Endodermal cell (in vitro differentiated cells): ENCODE measurements around the gene NIPAL3. TPM values are rescaled to one million over a fixed set of nuclear protein-coding genes. Genes with fewer than 3 reads are reported as not detected.
"Not testable (repeated sequence)": the region's sequence is repeated elsewhere in the genome, so short reads cannot be mapped to it uniquely, and the experiment has no call there.

Experiments
- DNase-seq: peaks from one replicate; pipeline ENCODE4 v3.0.0-alpha.2; 2017
- H3K27ac ChIP-seq: 2 replicates; pipeline ENCODE4 v1.5.1; 2013; ENCODE audit warnings: mild to moderate bottlenecking, low read depth, low read length, moderate library complexity
- H3K27me3 ChIP-seq: 2 replicates; pipeline ENCODE4 v1.6.1; 2013; ENCODE audit warnings: mild to moderate bottlenecking, low read length, moderate library complexity; ENCODE audit not compliant: insufficient read depth, control insufficient read depth, poor library complexity, severe bottlenecking
- H3K36me3 ChIP-seq: 2 replicates; pipeline ENCODE4 v1.7.0; 2013; ENCODE audit warnings: mild to moderate bottlenecking, low read length, moderate library complexity; ENCODE audit not compliant: control insufficient read depth, insufficient read depth
- H3K4me1 ChIP-seq: one replicate; pipeline ENCODE4 v1.7.0; 2013; ENCODE audit warnings: low read length; ENCODE audit not compliant: control insufficient read depth, insufficient read depth
- H3K4me3 ChIP-seq: 2 replicates; pipeline ENCODE4 v1.5.1; 2013; ENCODE audit warnings: mild to moderate bottlenecking, low read length, moderate library complexity
- H3K9ac ChIP-seq: 2 replicates; pipeline ENCODE4 v1.6.1; 2013; ENCODE audit warnings: mild to moderate bottlenecking, low read length, moderate library complexity; ENCODE audit not compliant: poor library complexity, severe bottlenecking; ENCODE audit errors: extremely low read depth
- H3K9me3 ChIP-seq: 2 replicates; pipeline ENCODE4 v1.6.1; 2013; ENCODE audit warnings: mild to moderate bottlenecking, low read length, moderate library complexity; ENCODE audit not compliant: control insufficient read depth
- H3K27ac Mint-ChIP-seq: 2 replicates; pipeline ENCODE4 v1.8.0; 2020; ENCODE audit warnings: mixed read lengths
- H3K27me3 Mint-ChIP-seq: 2 replicates; pipeline ENCODE4 v1.8.0; 2021; ENCODE audit warnings: mild to moderate bottlenecking, mixed read lengths; ENCODE audit not compliant: insufficient read depth
- H3K36me3 Mint-ChIP-seq: 2 replicates; pipeline ENCODE4 v1.8.0; 2020; ENCODE audit warnings: low read depth, mixed read lengths
- H3K4me1 Mint-ChIP-seq: 2 replicates; pipeline ENCODE4 v1.8.0; 2020; ENCODE audit warnings: mixed read lengths
- H3K4me3 Mint-ChIP-seq: 2 replicates; pipeline ENCODE4 v1.8.0; 2020; ENCODE audit warnings: mild to moderate bottlenecking, moderate library complexity, mixed read lengths
- H3K9me3 Mint-ChIP-seq: 2 replicates; pipeline ENCODE4 v1.8.0; 2020; ENCODE audit warnings: mild to moderate bottlenecking, mixed read lengths
- WGBS, 2 experiments: methylation state at CpG; one replicate each; pipeline versions ENCODE4 v1.1.5 to v1.1.7; 2013; ENCODE audit warnings: missing lambda C conversion rate in 2 of 2, mixed read lengths in 1 of 2; ENCODE audit not compliant: insufficient coverage in 1 of 2, insufficient read length in 1 of 2; 5-methylcytosine and 5-hydroxymethylcytosine counted together
- total RNA-seq, 2 donors: library from RNA; stranded (reverse); fragmentation: NEBNext Ultra II Directional in 1 of 2; extraction: Animal tissue kit (Norgen Biotek cat#: 25700) in 1 of 2; gene quantifications; 2 replicates in 1 of 2; 3 replicates in 1 of 2; pipeline ENCODE4 v1.2.1, GENCODE V29; 2021
- TF ChIP-seq, protein P1 (sequence below): fragments of 200-600 bp; sonication (generic); conservative IDR thresholded peaks from 2 replicates; pipeline ENCODE4 v1.5.0; 2021; ENCODE audit warnings: antibody characterized with exemption, mild to moderate bottlenecking

NIPAL3 gene
- total RNA-seq, 2 donors from 2014 or later, result 4.7 to 5.5 TPM

DNA sequence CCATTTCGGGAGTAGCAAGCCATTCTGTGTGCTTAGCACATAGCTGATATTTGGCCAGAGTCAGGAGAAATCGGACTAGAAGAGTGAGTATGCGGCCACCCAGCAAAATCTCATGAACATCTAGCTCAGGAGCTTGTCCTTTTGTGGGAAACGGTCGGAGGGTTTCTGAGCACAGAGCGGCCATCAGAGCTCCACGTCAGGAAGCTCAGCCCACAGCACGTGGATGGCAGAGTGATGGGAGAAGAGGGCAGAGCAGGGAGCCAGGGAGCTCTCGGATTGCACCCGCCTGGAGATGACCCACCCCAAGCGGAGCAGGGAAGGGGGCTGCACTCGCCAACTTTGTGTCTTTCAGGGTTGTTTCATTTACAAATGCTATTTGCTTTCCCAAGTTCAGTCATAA lies 100.9 kb downstream of the NIPAL3 start:
- peaks cover 49% of the 10 kb centered on the region for H3K36me3 Mint-ChIP-seq
- no peaks in the 10 kb centered on the region for H3K9me3 Mint-ChIP-seq
- WGBS, 2 experiments, result 93 to 97% methylated on average over 11 to 12 of the region's 12 CpGs
- Histone ChIP-seq H3K4me3 (no peak overlapping the region), H3K4me1 (no peaks in the 10 kb centered on the region), H3K27ac (no peak overlapping the region), H3K9me3 (peaks cover 4% of the 10 kb centered on the region), H3K27me3 (no peaks in the 10 kb centered on the region), H3K36me3 (peaks cover 41% of the 10 kb centered on the region), H3K9ac (no peak overlapping the region)
- peak overlapping the region; percentile 16 for H3K27ac Mint-ChIP-seq
- H3K4me3 Mint-ChIP-seq, result no peak overlapping the region
- TF ChIP-seq, protein P1, sequence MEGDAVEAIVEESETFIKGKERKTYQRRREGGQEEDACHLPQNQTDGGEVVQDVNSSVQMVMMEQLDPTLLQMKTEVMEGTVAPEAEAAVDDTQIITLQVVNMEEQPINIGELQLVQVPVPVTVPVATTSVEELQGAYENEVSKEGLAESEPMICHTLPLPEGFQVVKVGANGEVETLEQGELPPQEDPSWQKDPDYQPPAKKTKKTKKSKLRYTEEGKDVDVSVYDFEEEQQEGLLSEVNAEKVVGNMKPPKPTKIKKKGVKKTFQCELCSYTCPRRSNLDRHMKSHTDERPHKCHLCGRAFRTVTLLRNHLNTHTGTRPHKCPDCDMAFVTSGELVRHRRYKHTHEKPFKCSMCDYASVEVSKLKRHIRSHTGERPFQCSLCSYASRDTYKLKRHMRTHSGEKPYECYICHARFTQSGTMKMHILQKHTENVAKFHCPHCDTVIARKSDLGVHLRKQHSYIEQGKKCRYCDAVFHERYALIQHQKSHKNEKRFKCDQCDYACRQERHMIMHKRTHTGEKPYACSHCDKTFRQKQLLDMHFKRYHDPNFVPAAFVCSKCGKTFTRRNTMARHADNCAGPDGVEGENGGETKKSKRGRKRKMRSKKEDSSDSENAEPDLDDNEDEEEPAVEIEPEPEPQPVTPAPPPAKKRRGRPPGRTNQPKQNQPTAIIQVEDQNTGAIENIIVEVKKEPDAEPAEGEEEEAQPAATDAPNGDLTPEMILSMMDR, result no peak
- H3K27me3 Mint-ChIP-seq, result no peaks in the 10 kb centered on the region
- H3K4me1 Mint-ChIP-seq, result no peaks in the 10 kb centered on the region
- no peak for DNase-seq

DNA sequence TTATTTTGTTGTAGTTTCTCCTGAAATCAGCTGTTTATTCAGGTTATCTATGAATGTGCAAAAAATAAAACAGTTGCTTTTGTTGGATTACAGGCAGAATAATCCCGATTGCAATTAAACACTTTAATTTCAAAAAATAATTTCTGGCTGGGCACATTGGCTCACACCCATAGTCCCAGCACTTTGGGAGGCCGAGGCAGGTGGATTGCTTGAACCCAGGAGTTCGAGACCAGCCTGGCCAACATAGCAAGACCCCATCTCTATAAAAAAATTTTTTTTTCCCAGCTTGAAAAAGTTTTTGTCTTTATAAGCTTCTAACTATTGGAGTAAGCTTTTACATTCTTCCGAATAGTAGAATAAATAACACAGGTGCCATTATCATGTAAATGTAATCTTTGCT lies 102.3 kb downstream of the NIPAL3 start:
- H3K27ac Mint-ChIP-seq, result no peak overlapping the region
- no peaks in the 10 kb centered on the region for H3K4me1 Mint-ChIP-seq
- H3K9ac ChIP-seq, result no peak overlapping the region
- H3K4me3 Mint-ChIP-seq, result no peak overlapping the region
- H3K27me3 ChIP-seq, result no peaks in the 10 kb centered on the region
- 94 to 95% methylated on average over 3 of the region's 4 CpGs for WGBS, 2 experiments
- peaks cover 48% of the 10 kb centered on the region for H3K36me3 Mint-ChIP-seq
- no peak overlapping the region for H3K4me3 ChIP-seq
- DNase-seq, result no peak
- no peak overlapping the region for H3K27ac ChIP-seq
- H3K36me3 ChIP-seq, result peaks cover 42% of the 10 kb centered on the region
- H3K9me3 ChIP-seq, result peaks cover 4% of the 10 kb centered on the region
- no peaks in the 10 kb centered on the region for H3K9me3 Mint-ChIP-seq
- TF ChIP-seq, protein P1, result no peak
- H3K4me1 ChIP-seq, result no peaks in the 10 kb centered on the region
- no peaks in the 10 kb centered on the region for H3K27me3 Mint-ChIP-seq

DNA sequence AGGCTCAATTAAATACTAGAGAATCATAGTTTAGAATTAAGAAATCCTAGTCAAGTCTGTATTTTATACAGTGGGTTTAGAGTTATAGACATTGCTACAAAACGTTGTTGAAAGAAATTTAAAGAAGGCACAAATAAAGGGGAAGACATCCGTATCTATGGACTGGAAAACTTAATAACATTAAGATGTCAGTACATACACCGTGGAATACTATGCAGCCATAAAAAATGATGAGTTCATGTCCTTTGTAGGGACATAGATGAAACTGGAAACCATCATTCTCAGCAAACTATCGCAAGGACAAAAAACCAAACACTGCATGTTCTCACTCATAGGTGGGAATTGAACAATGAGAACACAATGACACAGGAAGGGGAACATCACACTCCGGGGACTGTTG lies 104.7 kb downstream of the NIPAL3 start:
- H3K27ac ChIP-seq, H3K4me3 ChIP-seq, H3K4me3 Mint-ChIP-seq, DNase-seq, H3K4me1 ChIP-seq, H3K9ac ChIP-seq, H3K27me3 ChIP-seq, H3K27ac Mint-ChIP-seq, H3K9me3 ChIP-seq, H3K27me3 Mint-ChIP-seq, H3K9me3 Mint-ChIP-seq: not testable (repeated sequence)
- Mint-ChIP-seq H3K4me1 (peaks cover 11% of the 10 kb centered on the region), H3K36me3 (peaks cover 42% of the 10 kb centered on the region)
- H3K36me3 ChIP-seq, result peaks cover 40% of the 10 kb centered on the region
- WGBS, 2 experiments, result 91 to 94% methylated on average over 2 to 4 of the region's 5 CpGs

Other genes with a start within 250 kb of the NIPAL3 start
- gene IFNLR1, start 228.5 kb upstream of the NIPAL3 start, total RNA-seq, result 10 to 100 TPM; 12.1 to 13.0 TPM
- 1 to 10 TPM; 1.8 to 2.5 TPM for gene GRHL3, start 96.4 kb upstream of the NIPAL3 start, total RNA-seq
- gene STPG1, start 2.0 kb upstream of the NIPAL3 start, total RNA-seq, result 10 to 100 TPM; 16.6 to 16.9 TPM
- 10 to 100 TPM; 31.9 to 36.8 TPM for gene RCAN3, start 87.0 kb downstream of the NIPAL3 start, total RNA-seq
- gene NCMAP, start 140.3 kb downstream of the NIPAL3 start, total RNA-seq, result under 1 TPM; 0.15 to 0.42 TPM
- 100 to 1,000 TPM; 233 to 293 TPM for gene SRRM1, start 227.5 kb downstream of the NIPAL3 start, total RNA-seq